ENCODE measurements around the gene HELZ.

GRCh38 chr17:67150826-67151225 lies 94.2 kb downstream of the HELZ start:
- TF ChIP-seq ZNF274 (IDR thresholded peaks at IDR 0.05; ENCODE audit: low read depth, low read length) (no peak), YY1 (IDR thresholded peaks at IDR 0.05; ENCODE audit: insufficient read depth, insufficient read length) (no peak), SUZ12 (IDR thresholded peaks at IDR 0.05; ENCODE audit: extremely low read depth, insufficient read depth, insufficient read length) (no peak)

Measured in NT2/D1 (cell line).